ENCODE measurements around the gene HAO2.
"Not testable (repeated sequence)": the region's sequence is repeated elsewhere in the genome, so short reads cannot be mapped to it uniquely, and the experiment has no call there.

HAO2 gene

DNA sequence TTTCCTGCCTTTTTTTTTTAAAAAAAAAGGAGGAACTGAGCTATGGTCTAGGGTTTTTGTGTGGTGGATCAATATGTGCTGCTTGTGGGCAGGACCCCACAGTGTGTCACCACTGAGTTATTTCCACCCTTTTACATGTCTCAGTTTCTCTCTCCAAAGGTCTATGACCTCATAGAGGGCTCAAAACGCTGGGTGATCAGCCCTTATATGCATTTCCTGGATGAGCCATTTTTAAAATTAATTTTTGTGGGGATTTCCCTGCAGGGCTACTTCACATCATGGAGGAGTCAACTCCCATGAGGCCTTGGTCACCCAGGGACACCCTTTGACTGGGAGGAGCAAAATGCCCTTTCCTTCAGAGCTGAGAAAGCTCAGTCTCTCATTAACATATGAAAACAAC, 20.7 kb upstream of the HAO2 start:
- DNase-seq, result no peak

- no peak for DNase-seq
These were observed 19.6 kb upstream of the HAO2 start for GRCh38 chr1:119348941-119349340.

DNA sequence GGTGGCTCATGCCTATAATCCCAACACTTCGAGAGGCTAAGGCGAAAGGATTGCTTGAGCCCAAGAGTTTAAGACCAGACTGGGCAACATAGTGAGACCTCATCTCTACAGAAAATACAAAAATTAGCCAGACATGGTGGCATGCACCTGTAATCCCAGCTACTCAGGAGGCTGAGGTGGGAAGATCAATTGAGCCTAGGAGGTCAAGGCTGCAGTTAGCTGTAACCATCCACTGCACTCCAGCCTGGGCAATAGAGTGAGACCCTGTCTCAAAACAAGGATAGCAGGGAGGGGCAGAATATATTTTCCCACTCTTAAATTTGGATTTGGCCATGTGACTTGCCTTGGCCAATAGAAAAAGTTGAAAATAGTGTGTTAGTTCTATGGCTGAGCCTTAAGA, 17.7 kb upstream of the HAO2 start:
- DNase-seq, result not testable (repeated sequence)

GRCh38 chr1:119351997-119352396, 16.6 kb upstream of the HAO2 start:
- DNase-seq, result no peak

DNA sequence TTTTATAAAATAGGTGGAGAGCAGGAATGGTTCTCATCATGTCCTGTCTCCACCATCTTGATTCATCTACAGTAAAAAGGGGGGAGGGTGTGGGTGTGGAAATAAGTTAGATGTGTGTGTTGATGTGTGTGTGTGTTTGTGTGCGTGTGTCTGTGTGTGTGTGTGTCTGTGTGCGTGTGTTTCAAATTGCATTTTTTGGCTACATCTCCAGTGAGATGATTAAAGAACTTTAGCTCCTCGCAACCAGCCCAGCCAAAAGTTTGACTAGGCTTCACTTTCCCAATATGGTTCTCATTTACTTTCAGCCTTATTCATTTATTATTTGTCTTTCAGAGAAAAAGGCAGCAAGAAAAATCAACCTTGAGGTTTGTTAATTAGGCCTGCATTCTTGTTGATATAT, 14.7 kb upstream of the HAO2 start:
- DNase-seq, result no peak

DNA sequence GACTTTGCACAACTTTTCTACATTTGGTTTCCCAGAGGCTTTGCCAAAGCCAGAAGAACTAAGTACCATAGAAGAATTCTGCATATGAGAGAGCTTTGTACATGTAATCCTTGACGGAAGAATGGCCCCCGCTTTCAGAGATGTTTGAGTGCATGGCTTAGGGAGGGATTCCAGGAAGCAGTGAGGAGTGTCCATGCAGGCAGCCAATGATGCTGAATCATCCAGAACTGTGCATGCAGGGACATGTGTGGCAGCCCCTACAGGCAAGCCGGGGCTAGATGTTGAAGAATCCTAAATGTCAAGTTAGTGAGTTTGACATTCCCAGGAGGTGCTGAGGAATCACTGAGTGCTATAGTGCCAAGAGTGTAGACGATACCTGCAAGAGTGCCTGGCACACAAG, 9.9 kb upstream of the HAO2 start:
- no peak for DNase-seq

DNA sequence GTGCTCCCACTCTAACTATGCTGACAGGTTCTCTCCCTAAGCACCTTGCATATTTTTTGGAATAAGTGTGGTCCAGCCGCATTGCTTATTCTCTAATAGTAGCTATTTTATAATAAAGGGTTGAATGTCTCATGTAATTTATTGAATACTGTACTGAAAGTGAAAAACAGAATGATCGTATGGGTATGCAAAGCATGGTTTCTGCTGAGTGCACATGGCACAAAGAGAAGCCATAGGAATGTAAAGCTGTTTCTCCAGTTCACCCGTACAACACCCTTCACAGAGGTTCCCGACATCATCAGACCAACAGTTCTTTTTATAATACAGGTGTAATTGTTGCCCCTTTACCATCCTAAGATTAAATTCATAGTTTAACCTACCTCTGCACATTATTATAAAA, 8.9 kb upstream of the HAO2 start:
- no peak for DNase-seq

DNA sequence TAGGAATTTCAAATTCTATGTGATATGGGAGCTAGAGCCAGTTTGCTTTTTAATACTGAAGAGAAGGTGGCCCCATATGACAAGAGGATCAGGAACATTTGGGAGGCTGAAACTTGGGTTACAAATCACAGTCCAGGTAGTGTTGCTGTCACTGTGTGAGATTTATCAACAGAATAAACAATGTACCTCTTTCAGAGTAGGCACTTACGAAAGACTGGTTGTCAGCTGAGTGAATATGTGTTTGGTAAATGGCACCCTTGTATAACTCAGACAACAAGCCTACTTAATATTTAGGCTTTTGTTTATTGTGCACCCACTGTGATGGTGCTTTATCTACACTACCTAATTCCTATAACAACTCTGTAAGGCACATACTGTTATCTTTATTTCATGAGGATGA, 7.4 kb upstream of the HAO2 start:
- DNase-seq, result no peak

DNA sequence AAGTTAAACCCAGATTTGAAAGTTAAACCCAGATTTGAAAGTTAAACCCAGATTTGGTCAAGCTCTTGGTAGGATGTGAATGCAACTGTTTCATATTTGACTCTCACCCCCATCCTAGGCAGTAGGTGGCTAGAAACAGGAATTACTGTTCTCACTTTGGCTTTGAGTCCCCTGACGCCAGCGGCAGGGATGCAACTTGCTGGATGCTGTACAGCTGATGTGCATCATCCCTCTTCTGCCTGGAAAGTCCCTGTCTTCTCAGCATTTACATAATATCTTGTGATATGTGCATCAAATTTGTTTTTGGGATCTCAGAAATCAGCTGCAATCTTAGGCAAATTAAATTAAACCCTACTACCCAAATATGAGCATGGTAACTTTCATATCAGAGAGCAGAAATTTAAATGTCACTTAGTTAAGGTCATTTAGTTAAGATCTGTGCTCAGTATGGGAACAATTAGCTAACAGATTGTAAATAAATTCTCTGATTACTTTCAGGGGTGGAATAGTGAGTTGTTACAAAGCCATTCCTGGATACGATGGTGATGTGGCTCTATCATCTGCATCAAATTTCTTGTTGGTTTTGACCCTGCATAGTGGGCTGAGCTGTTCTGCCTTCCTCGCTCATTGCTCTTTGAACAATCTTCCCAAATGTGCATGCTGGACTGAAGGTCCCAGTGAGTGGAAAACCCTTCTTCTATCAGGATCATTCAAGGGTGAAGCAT, 6.8 kb upstream of the HAO2 start:
- no peak for DNase-seq

DNA sequence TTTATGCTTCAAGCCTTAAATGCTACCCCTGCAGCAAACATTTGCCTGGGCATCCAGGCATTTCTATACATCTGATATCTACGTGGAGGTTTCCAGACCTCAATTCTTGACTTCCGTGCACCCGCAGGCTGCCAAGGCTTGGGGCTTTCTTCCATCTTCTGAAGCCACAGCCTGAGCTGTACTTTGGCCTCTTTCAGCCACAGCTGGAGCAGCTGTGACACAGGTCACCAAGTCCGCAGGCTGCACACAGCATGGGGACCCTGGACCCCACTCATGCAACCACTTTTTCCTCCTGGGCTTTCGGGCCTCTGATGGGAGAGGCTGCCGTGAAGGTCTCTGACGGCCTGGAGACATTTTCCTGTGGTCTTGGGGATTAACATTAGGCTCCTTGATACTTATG, 5.4 kb upstream of the HAO2 start:
- DNase-seq, result no peak

GRCh38 chr1:119364640-119365039, 3.9 kb upstream of the HAO2 start:
- no peak for DNase-seq

GRCh38 chr1:119366424-119366823, 2.2 kb upstream of the HAO2 start:
- DNase-seq, result no peak

- no peak for DNase-seq
These were observed 1.0 kb upstream of the HAO2 start for GRCh38 chr1:119367432-119368124.

- DNase-seq, result no peak
These were observed 2.2 kb downstream of the HAO2 start for GRCh38 chr1:119370748-119371147.

DNA sequence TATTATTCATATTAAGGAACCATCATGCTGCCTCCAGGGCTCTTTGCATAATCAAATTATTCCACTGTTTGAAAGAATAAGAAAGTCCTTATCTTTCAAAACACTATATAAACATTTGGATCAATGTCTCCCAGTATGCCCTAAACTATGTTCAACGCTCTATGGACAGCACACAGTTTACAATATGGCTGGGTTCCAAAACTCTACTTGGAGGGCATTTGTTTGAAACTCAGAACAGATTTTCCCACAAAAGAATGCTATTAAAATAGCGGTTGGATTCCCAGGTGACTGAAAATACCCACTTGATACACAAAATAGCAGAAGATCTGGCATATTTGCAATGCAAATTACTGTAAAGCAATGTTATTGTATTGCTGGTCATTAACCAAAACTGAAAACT, 3.2 kb downstream of the HAO2 start:
- DNase-seq, result no peak

GRCh38 chr1:119372503-119373086, 4.0 kb downstream of the HAO2 start:
- DNase-seq, result no peak

DNA sequence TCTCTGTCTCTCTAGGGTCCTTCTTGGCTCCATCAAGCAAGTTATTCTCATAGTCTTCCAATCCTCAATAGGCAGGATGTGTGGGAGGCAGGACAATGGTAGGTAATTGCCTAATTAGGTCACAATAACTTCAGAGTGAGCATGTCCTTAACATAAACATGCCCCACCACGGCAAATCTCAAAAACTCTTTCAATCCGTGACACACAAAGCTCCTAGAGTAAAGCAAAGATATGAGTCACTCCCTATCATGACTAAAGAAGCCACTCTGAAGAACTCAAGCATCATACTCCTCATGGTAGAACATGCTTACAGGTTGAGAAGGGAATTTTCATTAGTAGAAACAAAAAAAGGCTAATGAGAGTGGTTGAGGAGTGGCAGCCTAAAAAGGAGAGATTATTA, 4.9 kb downstream of the HAO2 start:
- DNase-seq, result no peak

DNA sequence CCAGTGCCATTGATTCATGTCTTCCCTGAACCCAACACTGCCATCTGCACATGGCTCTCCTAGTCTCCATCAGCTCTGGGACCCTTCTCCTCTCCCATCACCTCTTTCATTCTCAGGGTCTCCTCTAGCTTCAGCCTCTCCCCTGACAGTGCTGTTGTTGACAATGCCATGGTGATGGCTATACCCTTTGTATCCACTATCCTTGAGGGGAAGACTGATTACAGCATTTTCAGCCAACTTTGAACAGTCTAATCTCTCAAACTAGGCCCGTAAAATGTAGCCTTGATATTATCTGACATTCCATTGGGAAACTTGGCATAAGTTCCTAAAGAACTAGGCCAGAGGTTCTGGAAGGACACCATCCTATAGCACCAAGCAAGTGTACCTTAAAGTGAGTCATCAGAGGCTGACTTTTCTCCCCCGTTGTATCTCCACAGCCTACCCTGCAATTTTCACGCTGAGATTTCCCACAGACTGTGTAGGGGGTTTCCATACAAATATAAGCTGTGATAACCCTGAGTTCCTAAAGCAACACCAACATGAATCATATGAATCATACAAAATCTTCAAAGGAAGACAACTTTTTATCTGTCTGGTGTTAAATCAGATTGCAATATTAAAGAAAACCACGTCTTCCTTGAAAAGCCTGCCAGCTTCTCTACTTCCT, 5.8 kb downstream of the HAO2 start:
- no peak for DNase-seq

DNA sequence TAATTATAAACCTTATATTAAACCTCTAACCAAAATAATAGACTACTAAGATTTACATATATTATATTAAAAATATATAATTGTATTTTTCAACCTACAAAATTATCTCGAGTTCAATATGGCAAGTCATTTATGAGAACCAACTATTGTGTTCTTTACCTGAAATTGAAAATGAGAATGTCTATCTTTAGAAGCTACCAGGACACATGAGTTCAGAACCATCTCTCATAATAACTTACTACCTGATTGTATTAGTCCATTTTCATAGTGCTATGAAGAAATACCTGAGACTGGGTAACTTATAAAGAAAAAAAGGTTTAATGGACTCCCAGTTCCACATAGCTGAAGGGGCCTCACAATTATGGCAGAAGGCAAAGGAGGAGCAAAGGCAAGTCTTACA, 6.8 kb downstream of the HAO2 start:
- DNase-seq, result no peak

- DNase-seq, result no peak
These were observed 8.0 kb downstream of the HAO2 start for GRCh38 chr1:119376594-119376993.

GRCh38 chr1:119377594-119377993, 9.0 kb downstream of the HAO2 start:
- DNase-seq, result not testable (repeated sequence)

DNA sequence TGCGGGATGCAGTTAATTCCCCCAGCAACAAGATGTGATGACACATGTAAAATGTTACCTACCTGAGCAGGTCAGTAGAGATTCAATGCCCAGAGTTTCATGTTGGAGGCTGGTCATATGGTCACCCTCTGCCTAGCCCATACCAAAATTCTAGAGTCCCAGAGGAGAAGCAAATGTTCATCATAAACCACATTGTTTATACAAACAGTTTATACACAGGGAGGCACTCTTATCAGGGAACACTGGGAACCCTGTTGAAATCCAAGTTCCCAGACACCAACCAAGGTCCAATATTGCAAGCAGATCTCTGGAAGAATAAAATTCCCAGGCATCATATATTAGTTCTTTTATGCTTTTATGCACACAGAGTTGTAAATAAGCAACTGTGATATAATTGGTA, 10.5 kb downstream of the HAO2 start:
- no peak for DNase-seq

GRCh38 chr1:119380304-119380703, 11.7 kb downstream of the HAO2 start:
- DNase-seq, result no peak

Measured in activated CD8-positive, alpha-beta memory T cell treated with anti-CD3 and anti-CD28 coated beads, Interleukin-2, amount 50 U/mL, for 4 hours (primary cell).